IgD-negative memory B cell (primary cell): Measurements from ENCODE around the gene PROSER2. TPM values are rescaled to one million over a fixed set of nuclear protein-coding genes. Genes with fewer than 3 reads are reported as not detected.
A peak's percentile ranks its signal among the peaks of the same experiment; 100 is the strongest.

Source experiments
- H3K27ac Mint-ChIP-seq, 3 donors: one replicate each; pipeline ENCODE4 v1.8.0; 2020 to 2022; ENCODE audit warnings: mild to moderate bottlenecking in 3 of 3, mixed read lengths in 3 of 3, moderate library complexity in 1 of 3
- H3K27me3 Mint-ChIP-seq: one replicate; pipeline ENCODE4 v1.8.0; 2021; ENCODE audit warnings: mixed read lengths
- H3K36me3 Mint-ChIP-seq: one replicate; pipeline ENCODE4 v1.8.0; 2020; ENCODE audit warnings: mild to moderate bottlenecking, mixed read lengths
- H3K4me1 Mint-ChIP-seq, 3 donors: one replicate each; pipeline ENCODE4 v1.8.0; 2020 to 2022; ENCODE audit warnings: mixed read lengths in 3 of 3, mild to moderate bottlenecking in 1 of 3
- H3K4me3 Mint-ChIP-seq, 4 donors: one replicate each; pipeline ENCODE4 v1.8.0; 2020 to 2022; ENCODE audit warnings: mild to moderate bottlenecking in 4 of 4, mixed read lengths in 4 of 4, moderate library complexity in 3 of 4
- H3K9me3 Mint-ChIP-seq, 3 donors: one replicate each; pipeline ENCODE4 v1.8.0; 2020 to 2021; ENCODE audit warnings: mixed read lengths in 3 of 3, mild to moderate bottlenecking in 1 of 3
- polyA plus RNA-seq: library from polyadenylated mRNA; unstranded; fragments of 300-500 nt; fragmentation: Illumina TruSeq; gene quantifications from one replicate; pipeline ENCODE4 v1.2.3, GENCODE V29; 2021

Gene PROSER2
- polyA plus RNA-seq, 1 donor from 2014 or later, result not detected

DNA sequence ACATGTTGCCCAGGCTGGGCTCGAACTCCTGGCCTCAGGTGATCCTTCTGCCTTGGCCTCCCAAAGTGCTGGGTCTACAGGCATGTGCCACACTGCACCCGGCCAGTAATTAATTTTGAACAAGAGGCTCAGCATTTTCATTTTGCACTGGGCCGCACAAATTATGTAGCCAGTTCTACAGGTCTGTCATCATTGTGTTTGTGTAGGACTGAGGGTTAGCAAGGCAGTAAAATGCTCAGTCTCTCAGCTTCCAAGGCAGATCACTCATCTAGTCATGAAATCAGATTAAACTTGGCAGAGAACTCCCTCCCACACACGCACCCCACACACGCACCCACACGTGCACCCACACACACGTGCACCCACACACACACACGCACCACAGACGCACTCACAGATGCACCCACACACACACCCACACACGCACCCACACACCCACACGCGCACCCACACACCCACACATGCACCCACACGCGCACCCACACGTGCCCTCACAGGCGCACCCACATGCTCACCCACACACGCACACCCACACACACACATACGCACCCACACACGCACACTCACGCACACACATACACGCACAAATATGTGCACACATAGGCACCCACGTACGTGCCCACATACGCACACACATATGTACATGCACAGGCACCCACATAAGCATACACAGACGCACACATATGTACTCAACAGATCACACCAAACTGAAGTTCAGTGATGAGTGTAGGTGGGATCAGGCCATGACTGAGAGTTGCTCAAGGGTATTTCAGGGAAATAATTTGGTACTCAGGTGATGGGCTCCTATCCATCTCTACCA is 27.8 kb upstream of the PROSER2 start:
- no peak overlapping the region for H3K4me3 Mint-ChIP-seq

DNA sequence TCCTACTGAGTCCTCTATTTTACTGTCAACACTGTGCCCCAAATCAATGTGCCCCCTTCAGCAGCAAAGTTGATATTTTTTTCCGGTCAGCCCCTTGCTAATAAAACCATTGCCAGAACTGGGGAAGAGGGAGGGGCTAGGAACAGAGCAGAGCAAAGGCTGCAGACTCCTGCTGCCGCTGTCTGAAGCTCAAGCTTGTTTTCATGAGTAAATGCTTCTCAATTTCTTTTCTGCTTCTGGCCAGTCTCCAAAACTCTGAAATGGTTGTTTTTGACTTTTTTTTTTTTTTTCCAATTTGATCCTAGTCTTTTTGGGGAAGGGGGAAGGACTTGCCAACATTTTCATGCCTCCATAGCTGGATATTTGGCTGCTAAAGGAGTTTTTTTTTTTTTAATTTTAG is 26.7 kb upstream of the PROSER2 start:
- no peak overlapping the region for H3K4me3 Mint-ChIP-seq
- no peak overlapping the region for H3K27ac Mint-ChIP-seq
- peaks cover 2% of the 10 kb centered on the region for H3K36me3 Mint-ChIP-seq
- peaks cover 0 to 4% (median 3%) of the 10 kb centered on the region in 3 donors for H3K4me1 Mint-ChIP-seq
- H3K27me3 Mint-ChIP-seq, result peaks cover 1% of the 10 kb centered on the region
- peaks cover 0 to 2% (median 0%) of the 10 kb centered on the region in 3 donors for H3K9me3 Mint-ChIP-seq

More for the DNA sequence above, 27.8 kb upstream of the PROSER2 start:
- peaks cover 2% of the 10 kb centered on the region for H3K36me3 Mint-ChIP-seq
- H3K27ac Mint-ChIP-seq, result no peak overlapping the region
- no peaks in the 10 kb centered on the region for H3K9me3 Mint-ChIP-seq
- H3K4me1 Mint-ChIP-seq, result peaks cover 0 to 4% (median 3%) of the 10 kb centered on the region in 3 donors
- peaks cover 7% of the 10 kb centered on the region for H3K27me3 Mint-ChIP-seq

DNA sequence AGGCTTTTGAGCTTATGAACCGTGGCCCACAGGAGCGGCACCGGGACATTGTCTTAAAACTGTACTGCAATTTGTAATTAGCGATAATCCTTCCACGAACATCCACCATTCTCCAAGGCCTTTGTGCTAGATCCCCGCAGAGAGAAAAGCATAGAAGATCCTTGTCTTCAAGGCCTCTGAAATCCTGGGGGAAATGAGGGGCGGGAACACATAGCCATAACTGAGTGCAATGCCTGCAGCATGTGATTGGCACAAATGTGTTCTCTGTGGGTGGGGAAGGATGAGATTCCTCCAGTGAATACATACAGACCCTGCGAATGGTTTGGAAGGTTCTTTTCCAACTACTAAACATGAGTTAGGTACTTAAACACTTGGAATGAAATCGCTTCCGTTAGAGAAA is 25.9 kb upstream of the PROSER2 start:
- H3K4me1 Mint-ChIP-seq, result peaks cover 0 to 4% (median 3%) of the 10 kb centered on the region in 3 donors
- no peak overlapping the region for H3K27ac Mint-ChIP-seq
- H3K4me3 Mint-ChIP-seq, result no peak overlapping the region

DNA sequence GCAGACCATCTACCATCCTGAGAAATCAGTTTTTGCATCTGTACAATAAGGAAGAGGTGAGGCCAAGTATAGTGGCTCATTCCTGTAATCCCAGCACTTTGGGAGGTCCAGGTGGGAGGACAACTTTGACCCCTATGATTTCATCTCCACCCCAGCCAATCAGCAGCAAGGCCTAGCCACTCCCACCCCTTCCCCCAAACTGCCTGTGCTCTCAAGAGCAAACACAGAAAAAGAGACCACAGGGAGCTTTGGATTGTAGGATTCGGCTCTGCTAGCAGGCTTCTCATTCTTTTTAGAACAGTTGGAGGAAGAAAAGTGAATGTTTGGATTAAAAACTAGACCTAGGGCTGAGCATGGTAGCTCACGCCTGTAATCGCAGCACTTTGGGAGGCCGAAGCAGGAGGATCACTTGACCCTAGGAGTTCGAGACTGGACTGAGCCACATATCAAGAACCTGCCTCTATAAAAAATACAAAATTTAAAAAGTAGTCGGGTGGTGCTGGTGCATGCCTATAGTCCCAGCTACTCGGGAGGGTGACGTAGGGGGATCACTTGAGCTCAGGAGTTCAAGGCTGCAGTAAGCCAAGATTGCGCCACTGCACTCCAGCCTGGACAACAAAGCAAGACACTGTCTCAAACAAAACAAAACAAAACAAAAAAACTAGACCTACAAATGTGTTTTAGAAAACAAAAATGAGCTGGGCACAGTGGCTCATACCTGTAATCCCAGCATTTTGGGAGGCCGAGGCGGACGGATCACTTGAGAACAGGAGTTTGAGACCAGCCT is 25.1 kb upstream of the PROSER2 start:
- Mint-ChIP-seq H3K36me3 (peaks cover 2% of the 10 kb centered on the region), H3K27me3 (peaks cover 3% of the 10 kb centered on the region), H3K27ac (no peak overlapping the region), H3K4me1 (peaks cover 0 to 4% (median 3%) of the 10 kb centered on the region in 3 donors), H3K4me3 (no peak overlapping the region), H3K9me3 (peaks cover 0 to 2% (median 0%) of the 10 kb centered on the region in 3 donors)

More for the DNA sequence above, 25.9 kb upstream of the PROSER2 start:
- peaks cover 3% of the 10 kb centered on the region for H3K27me3 Mint-ChIP-seq
- peaks cover under 1% of the 10 kb centered on the region for H3K36me3 Mint-ChIP-seq
- H3K9me3 Mint-ChIP-seq, result peaks cover 0 to 2% (median 0%) of the 10 kb centered on the region in 3 donors

DNA sequence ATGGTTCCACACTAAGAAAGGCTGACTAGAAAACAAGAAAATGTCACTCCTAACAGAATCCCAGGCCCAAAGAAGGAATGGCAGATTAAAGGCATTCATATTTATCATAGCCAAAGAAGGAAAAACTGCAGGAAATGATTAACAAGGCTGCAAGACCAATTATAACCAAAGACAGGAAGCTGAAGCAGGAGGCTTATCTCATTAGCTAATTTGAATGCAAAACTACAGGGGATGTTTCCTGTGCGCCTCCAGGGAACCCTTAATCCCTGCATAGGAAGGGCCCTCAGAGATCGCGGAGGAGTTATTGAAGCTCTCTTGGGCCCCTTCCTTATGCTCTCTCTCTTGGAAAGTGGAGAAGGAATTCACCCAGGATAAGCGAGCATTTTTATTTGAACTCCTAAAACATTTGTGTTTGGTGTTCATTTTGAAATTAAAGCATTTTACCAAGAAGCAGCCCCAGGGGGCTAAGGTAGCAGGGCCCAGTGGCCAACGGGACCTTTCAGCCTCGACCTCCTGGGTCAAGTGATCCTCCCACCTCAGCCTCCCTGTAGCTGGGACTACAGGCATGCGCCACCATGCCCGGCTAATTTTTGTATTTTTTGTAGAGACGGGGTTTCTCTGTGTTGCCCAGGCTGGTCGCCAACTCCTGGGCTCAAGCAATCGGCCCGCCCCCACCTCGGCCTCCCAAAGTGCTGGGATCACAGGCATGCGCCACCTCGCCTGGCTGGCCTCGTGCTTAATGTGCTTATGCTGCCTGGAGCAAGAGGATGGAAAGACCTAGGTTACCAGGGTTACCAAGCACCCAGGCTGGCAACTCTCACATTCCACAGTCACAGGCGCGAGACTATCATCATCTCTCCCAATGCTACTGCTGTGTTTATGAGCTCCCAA is 24.1 kb upstream of the PROSER2 start:
- Mint-ChIP-seq H3K36me3 (peaks cover 2% of the 10 kb centered on the region), H3K9me3 (peaks cover 0 to 2% (median 0%) of the 10 kb centered on the region in 3 donors), H3K4me3 (no peak overlapping the region), H3K27ac (no peak overlapping the region), H3K4me1 (peaks cover 0 to 4% (median 3%) of the 10 kb centered on the region in 3 donors), H3K27me3 (peaks cover 3% of the 10 kb centered on the region)

DNA sequence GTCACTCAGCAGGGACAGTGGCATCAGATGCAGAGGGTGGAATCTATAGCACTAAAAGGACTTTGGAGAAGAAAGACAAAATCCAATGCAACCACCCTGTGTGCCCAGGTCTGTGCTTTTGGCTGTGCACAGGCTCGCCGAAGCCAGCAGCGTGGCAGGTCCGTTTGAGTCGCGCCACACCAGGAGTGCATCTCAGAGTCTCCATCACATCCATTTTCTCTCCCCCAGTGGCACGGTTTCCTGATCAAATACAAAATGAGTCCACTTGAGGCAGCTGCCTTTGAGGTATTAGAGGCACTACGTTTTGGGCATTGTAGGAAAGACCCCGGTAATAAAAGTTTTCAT is 23.4 kb upstream of the PROSER2 start:
- no peak overlapping the region for H3K4me3 Mint-ChIP-seq
- peaks cover 0 to 2% (median 0%) of the 10 kb centered on the region in 3 donors for H3K9me3 Mint-ChIP-seq
- peaks cover 0 to 4% (median 3%) of the 10 kb centered on the region in 3 donors for H3K4me1 Mint-ChIP-seq
- H3K36me3 Mint-ChIP-seq, result peaks cover 2% of the 10 kb centered on the region
- no peak overlapping the region for H3K27ac Mint-ChIP-seq
- peaks cover 3% of the 10 kb centered on the region for H3K27me3 Mint-ChIP-seq

DNA sequence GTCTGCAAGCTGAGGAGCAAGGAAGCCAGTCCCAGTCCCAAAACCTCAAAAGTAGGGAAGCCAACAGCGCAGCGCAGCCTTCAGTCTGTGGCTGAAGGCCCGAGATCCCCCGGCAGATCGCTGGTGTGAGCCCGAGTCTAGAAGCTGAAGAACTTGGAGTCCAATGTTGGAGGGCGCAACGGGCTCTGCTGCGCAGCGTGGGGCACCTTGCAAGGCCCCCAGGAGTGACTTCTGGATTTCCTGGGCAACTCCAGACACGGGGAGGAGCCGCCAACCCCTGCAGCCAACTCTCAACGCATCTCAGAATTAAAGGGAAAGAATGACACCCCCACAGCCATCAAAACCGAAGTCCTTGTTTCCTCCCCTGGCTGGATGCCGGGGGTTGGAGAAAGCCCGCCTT is 18.8 kb upstream of the PROSER2 start:
- Mint-ChIP-seq H3K27ac (no peak overlapping the region), H3K4me1 (no peaks in the 10 kb centered on the region), H3K36me3 (peaks cover 2% of the 10 kb centered on the region), H3K9me3 (peaks cover 0 to 2% (median 0%) of the 10 kb centered on the region in 3 donors), H3K4me3 (no peak overlapping the region), H3K27me3 (peaks cover 9% of the 10 kb centered on the region)

DNA sequence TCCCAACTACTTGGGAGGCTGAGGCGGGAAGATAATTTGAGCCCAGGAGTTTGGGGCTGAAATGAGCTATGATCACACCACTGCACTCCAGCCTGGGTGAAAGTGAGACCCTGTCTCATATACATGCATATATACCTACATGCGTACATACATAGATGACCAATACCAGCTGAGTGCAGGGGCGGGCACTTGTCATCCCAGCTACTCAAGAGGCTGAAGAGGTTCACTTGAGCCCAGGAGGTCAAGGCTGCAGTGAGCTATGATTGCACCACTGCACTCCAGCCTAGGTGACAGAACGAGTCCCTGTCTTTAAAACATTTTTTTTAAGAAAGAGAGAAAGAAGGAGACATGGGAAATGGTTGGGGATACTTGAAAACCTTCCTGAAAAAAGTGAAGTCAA is 17.4 kb upstream of the PROSER2 start:
- Mint-ChIP-seq H3K4me3 (no peak overlapping the region), H3K4me1 (no peaks in the 10 kb centered on the region), H3K36me3 (peaks cover 2% of the 10 kb centered on the region), H3K27ac (no peak overlapping the region), H3K27me3 (peaks cover 9% of the 10 kb centered on the region), H3K9me3 (peaks cover 0 to 2% (median 0%) of the 10 kb centered on the region in 3 donors)

DNA sequence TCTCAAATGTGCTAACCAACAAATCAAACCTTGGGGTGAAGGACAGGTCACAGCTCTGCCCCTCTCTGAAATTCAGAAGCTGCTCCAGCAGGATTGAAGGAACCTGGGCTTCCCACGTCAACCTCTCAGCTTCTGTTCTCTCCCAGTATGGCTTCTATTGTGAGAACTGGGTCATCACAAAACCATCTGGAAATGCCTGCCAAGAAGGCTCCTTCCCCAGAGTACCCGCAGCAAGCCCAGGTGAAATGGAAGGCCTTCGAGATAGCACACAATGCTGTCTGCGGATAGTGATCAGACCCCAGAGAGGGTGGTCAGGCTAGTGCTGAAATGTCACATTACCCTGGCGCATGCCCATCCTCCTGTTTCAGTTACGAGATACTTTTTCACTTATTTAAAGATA is 16.4 kb upstream of the PROSER2 start:
- Mint-ChIP-seq H3K27ac (no peak overlapping the region), H3K27me3 (peaks cover 7% of the 10 kb centered on the region), H3K4me3 (no peak overlapping the region), H3K9me3 (no peaks in the 10 kb centered on the region), H3K36me3 (peaks cover 2% of the 10 kb centered on the region), H3K4me1 (no peaks in the 10 kb centered on the region)

DNA sequence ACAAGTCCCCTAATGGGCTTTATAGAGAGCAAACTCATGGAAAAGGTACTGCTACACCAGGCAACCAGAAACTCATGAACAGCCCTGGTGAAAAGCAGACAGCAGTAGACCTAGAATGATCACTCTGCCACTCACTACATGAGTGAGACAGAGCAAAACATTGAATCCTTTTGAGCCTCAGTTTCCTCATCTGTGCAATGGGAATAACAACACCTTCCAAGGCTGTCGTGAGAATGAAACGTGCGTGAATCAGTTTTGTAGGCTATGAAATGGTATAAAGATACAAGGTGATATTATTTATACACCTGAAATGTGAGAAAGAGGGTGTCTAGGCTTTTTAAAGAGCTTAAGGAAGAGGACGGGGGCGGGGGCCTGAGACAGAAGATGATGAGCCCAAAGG is 14.3 kb upstream of the PROSER2 start:
- Mint-ChIP-seq H3K9me3 (no peaks in the 10 kb centered on the region), H3K4me1 (no peaks in the 10 kb centered on the region), H3K36me3 (no peaks in the 10 kb centered on the region), H3K4me3 (no peak overlapping the region), H3K27me3 (peaks cover 7% of the 10 kb centered on the region), H3K27ac (no peak overlapping the region)

DNA sequence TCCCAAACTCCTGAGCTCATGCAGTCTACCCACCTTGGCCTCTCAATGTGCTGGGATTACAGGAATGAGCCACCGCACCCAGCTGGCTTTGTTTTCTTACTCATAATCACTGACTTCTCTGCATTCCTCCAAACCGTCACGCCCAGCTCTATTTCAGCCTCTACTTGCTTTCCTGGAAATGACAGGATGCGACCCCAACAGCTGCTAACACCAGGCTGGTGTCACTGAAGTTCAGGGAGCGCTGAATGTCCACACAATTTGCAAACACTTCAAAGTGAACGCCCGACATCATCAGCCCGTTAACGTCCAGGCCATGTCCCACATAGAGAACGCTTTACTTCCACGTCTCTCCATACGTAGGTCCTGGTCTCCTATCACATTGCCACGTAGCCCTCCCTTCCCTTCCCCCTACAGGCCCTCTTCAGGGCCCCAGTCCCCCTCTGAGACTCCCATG is 12.8 kb upstream of the PROSER2 start:
- Mint-ChIP-seq H3K27me3 (peaks cover 8% of the 10 kb centered on the region), H3K4me3 (no peak overlapping the region), H3K27ac (no peak overlapping the region), H3K4me1 (peaks cover 0 to 1% (median 0%) of the 10 kb centered on the region in 3 donors), H3K36me3 (no peaks in the 10 kb centered on the region), H3K9me3 (peaks cover 0 to 1% (median 0%) of the 10 kb centered on the region in 3 donors)

DNA sequence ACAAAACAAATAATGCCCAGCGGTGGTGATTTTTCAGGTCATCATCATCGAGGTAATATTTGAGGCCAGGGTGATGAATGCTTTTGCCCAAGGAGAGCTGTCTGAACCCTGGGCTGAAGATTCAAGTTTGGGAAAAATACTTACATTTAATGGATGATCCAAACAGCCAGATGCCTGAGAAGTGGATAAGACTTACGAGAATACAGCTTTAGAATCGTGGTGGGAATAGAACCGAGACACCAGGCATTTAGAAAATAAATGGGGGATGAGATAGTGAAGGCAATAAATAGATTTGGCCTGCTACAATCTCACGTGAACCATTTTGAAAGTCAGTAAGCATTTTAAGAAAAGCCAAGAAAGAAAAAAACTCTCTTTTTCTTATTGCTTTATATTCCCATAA is 12.2 kb upstream of the PROSER2 start:
- peaks cover 0 to 1% (median 0%) of the 10 kb centered on the region in 3 donors for H3K9me3 Mint-ChIP-seq
- no peak overlapping the region for H3K27ac Mint-ChIP-seq
- H3K4me3 Mint-ChIP-seq, result no peak overlapping the region
- H3K36me3 Mint-ChIP-seq, result no peaks in the 10 kb centered on the region
- peaks cover 0 to 1% (median 0%) of the 10 kb centered on the region in 3 donors for H3K4me1 Mint-ChIP-seq
- H3K27me3 Mint-ChIP-seq, result peaks cover 4% of the 10 kb centered on the region

DNA sequence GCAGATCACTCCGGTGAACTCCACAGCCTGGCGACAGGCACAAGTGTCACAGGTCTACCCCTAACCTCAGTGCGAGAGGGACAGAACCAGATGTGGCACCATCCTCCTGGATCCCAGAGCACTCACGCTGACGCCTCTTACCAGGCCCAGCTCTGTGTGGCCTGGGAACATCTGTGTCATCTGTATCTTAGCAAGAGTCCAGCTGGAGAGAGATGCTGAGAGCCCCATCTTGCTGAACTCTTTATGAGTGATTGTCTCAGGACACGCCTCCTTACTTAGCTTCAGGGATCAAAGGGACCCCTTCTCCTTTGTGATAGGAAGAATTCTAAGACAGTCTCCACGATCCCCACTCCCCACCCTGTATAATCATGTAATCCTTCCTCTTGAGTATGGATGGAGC is 10.0 kb upstream of the PROSER2 start:
- H3K27ac Mint-ChIP-seq, result no peak overlapping the region
- peaks cover 3% of the 10 kb centered on the region for H3K27me3 Mint-ChIP-seq
- H3K36me3 Mint-ChIP-seq, result no peaks in the 10 kb centered on the region
- H3K4me1 Mint-ChIP-seq, result peaks cover 0 to 1% (median 0%) of the 10 kb centered on the region in 3 donors
- no peak overlapping the region for H3K4me3 Mint-ChIP-seq
- peaks cover 0 to 1% (median 0%) of the 10 kb centered on the region in 3 donors for H3K9me3 Mint-ChIP-seq

DNA sequence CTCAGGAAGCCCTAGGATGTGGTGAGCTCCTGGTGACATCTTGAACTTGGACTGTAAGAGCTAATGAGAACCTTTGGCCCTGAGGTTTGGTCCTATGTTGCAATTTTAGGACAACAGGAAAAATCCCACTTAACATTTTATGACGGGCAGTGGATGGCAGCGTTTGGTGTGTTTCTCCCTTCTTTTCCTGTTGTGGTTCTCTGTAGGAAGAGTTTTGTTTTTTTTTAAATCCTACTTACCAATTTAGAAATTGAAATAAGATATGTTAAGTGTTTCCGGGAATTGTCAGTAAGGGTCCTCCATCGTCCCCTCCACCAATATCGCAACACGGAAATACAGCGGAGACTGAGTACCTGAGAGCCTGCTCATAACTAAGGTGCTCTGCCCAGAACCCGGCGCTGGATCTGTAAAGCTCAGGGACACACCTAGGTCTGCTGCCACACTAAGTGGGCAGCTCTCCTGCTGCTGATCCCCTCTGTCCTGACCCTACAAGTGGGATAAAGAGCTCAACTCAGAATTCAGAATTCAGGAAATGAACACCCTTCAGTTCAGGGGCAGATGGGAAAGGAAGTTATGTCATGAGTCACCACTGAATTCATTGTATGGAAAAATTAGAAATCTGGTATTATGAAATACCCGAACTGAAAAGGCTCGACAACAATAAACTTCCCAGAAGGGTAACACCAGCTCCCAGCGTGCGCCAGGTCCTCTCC is 9.1 kb upstream of the PROSER2 start:
- H3K27ac Mint-ChIP-seq, result peak overlapping the region in 1 of 3 donors; percentile 26
- H3K9me3 Mint-ChIP-seq, result peaks cover 0 to 1% (median 0%) of the 10 kb centered on the region in 3 donors
- H3K4me1 Mint-ChIP-seq, result peaks cover 0 to 1% (median 0%) of the 10 kb centered on the region in 3 donors
- no peak overlapping the region for H3K4me3 Mint-ChIP-seq
- no peaks in the 10 kb centered on the region for H3K36me3 Mint-ChIP-seq
- H3K27me3 Mint-ChIP-seq, result peaks cover 3% of the 10 kb centered on the region
